ENCODE results near the gene CELF2. TPM values are rescaled to one million over a fixed set of nuclear protein-coding genes. Genes with fewer than 3 reads are reported as not detected.

Gene CELF2
- total RNA-seq, 1 experiment from 2014 or later, result 28.7 TPM

GRCh38 chr10:11354823-11355222, 337.2 kb downstream of the CELF2 start:
- Histone ChIP-seq H2BK120ac (ENCODE audit: low read depth, low read length, poor library complexity, severe bottlenecking) (no peak overlapping the region), H2AFZ (ENCODE audit: low read length) (no peak overlapping the region), H3K79me1 (ENCODE audit: insufficient read depth, low read depth, low read length, poor library complexity, severe bottlenecking) (no peaks in the 10 kb centered on the region), H3T11ph (ENCODE audit: low read length) (no peak overlapping the region), H3K4ac (ENCODE audit: low read depth, low read length) (no peak overlapping the region), H3K23ac (ENCODE audit: insufficient read length, low read depth, low read length) (no peak overlapping the region), H2BK15ac (ENCODE audit: low read depth, low read length) (no peak overlapping the region), H2BK12ac (ENCODE audit: insufficient read length, low read depth, low read length) (no peak overlapping the region), H4K91ac (ENCODE audit: insufficient read length, low read depth, low read length) (no peak overlapping the region), H3K14ac (ENCODE audit: insufficient read depth, low read length) (no peak overlapping the region), H3K23me2 (ENCODE audit: insufficient read length, low read depth, low read length, poor library complexity, severe bottlenecking) (no peaks in the 10 kb centered on the region), H4K5ac (ENCODE audit: insufficient read length, low read depth, low read length) (no peak overlapping the region), H2BK5ac (ENCODE audit: insufficient read length, low read length) (no peak overlapping the region), H2AK5ac (ENCODE audit: insufficient read length, low read length) (no peak overlapping the region), H4K8ac (replicated peaks; ENCODE audit: insufficient read length, low read depth, low read length) (no peak overlapping the region), H3K9me3 (ENCODE audit: control insufficient read depth, low read depth, low read length) (no peaks in the 10 kb centered on the region), H2BK20ac (ENCODE audit: low read depth, low read length, poor library complexity, severe bottlenecking) (no peak overlapping the region), H4K20me1 (ENCODE audit: control insufficient read depth, insufficient read depth, insufficient read length) (no peaks in the 10 kb centered on the region), H3K56ac (ENCODE audit: insufficient read length, low read depth, low read length) (no peak overlapping the region), H3K18ac (ENCODE audit: insufficient read length, low read depth, low read length) (no peak overlapping the region), H3K27me3 (ENCODE audit: insufficient read depth, low read length) (no peaks in the 10 kb centered on the region), H3K4me2 (ENCODE audit: insufficient read depth, insufficient read length, low read length) (no peak overlapping the region), H3K79me2 (ENCODE audit: insufficient read depth, low read length) (no peaks in the 10 kb centered on the region), H3K4me1 (ENCODE audit: insufficient read depth, low read length) (no peaks in the 10 kb centered on the region), H3K9ac (ENCODE audit: extremely low read depth, insufficient read length, low read length) (no peak overlapping the region), H3K27ac (ENCODE audit: insufficient read length, low read depth, low read length) (no peak overlapping the region)
- no peak for TF ChIP-seq CTCF (conservative IDR thresholded peaks at IDR 0.05)
- Mint-ChIP-seq H3K36me3 (ENCODE audit: insufficient read depth in 1 of 3, low read depth in 3 of 3) (peaks cover 0 to 16% (median 2%) of the 10 kb centered on the region in 3 experiments; a peak in 4 of 7 replicates), H3K4me1 (no peaks in the 10 kb centered on the region), H3K9me3 (peaks cover 20 to 26% of the 10 kb centered on the region in 2 experiments), H3K4me3 (no peak overlapping the region), H3K27ac (no peak overlapping the region), H3K27me3 (ENCODE audit: low read depth) (peaks cover 2% of the 10 kb centered on the region; the same call in 1 of the 2 replicates)
- WGBS (ENCODE audit: extremely low coverage, insufficient read length, low lambda C conversion rate), result no CpG with 5 or more reads among the region's 5 CpGs
- DNase-seq, result no peak
